NCI-H526 (cell line): Measurements from ENCODE around the gene TEX13B.

Experiments
- DNase-seq, 2 experiments: peaks; one replicate each; lab custom pipeline; 2025; lab: John Stamatoyannopoulos, UW

TEX13B gene

GRCh38 chrX:107936434-107936730 lies 45.8 kb downstream of the TEX13B start:
- no peak for DNase-seq

- DNase-seq, result peak in 1 of 2 experiments; percentile 4
Measured at GRCh38 chrX:107935664-107936433, 46.3 kb downstream of the TEX13B start.

GRCh38 chrX:107935200-107935599 lies 47.0 kb downstream of the TEX13B start:
- no peak for DNase-seq

DNA sequence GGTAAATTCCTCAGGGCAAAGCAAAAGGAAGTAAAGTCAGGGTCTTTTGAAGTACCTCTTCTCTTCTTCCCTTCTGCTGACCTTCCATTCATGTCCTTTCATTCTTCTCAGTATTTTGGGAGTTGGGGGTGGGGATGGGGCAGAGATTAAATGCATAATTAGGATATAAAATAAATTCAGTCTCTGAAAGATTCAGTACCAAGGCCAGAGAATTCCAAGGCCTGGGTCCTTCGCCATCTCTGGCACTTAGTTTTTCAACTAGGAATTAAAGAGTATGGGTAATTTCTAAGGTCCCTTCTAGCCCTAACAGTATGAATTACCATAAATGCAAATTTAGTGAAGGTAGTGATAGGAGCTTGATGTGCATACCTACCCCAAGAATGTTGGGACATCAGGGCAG lies 47.9 kb downstream of the TEX13B start:
- no peak for DNase-seq
